Fibroblast of lung (primary cell): ENCODE data around the gene OR2T4. TPM values are rescaled to one million over a fixed set of nuclear protein-coding genes. Genes with fewer than 3 reads are reported as not detected.

Experiments used
- DNase-seq, 2 donors: peaks; one replicate each; pipeline versions ENCODE4 v3.0.0 to v3.0.0-alpha.2; 2010; ENCODE audit warnings: low read depth in 2 of 2
- H2AFZ ChIP-seq: 2 replicates; pipeline ENCODE4 v1.5.1; 2012; ENCODE audit warnings: low read length, control low read depth, inconsistent platforms
- H3K27ac ChIP-seq: 2 replicates; pipeline ENCODE4 v1.5.1; 2011; ENCODE audit warnings: low read length, control low read depth; ENCODE audit not compliant: insufficient read depth
- H3K27me3 ChIP-seq: 2 replicates; pipeline ENCODE4 v1.5.1; 2011; ENCODE audit warnings: mild to moderate bottlenecking, low read length; ENCODE audit not compliant: control insufficient read depth, insufficient read depth
- H3K36me3 ChIP-seq: 2 replicates; pipeline ENCODE4 v1.5.1; 2011; ENCODE audit warnings: low read length; ENCODE audit not compliant: control insufficient read depth, insufficient read depth
- H3K4me1 ChIP-seq: 2 replicates; pipeline ENCODE4 v1.5.1; 2011; ENCODE audit warnings: low read length; ENCODE audit not compliant: control insufficient read depth, insufficient read depth; ENCODE audit errors: extremely low read depth
- H3K4me2 ChIP-seq: 2 replicates; pipeline ENCODE4 v1.5.1; 2011; ENCODE audit warnings: low read length, control low read depth; ENCODE audit not compliant: insufficient read depth; ENCODE audit errors: extremely low read depth
- H3K4me3 ChIP-seq, 4 experiments: fragments of 200-600 bp in 1 of 4; sonication (generic) in 1 of 4; replicated peaks in 1 of 4; 2 replicates each; pipeline ENCODE4 v1.5.1; 2011 to 2016; ENCODE audit warnings: low read length in 4 of 4, low read depth in 3 of 4, mild to moderate bottlenecking in 3 of 4, control low read depth in 2 of 4, inconsistent platforms in 1 of 4, mixed read lengths in 1 of 4; ENCODE audit not compliant: insufficient read depth in 1 of 4; ENCODE audit errors: control extremely low read depth in 1 of 4
- H3K79me2 ChIP-seq: 2 replicates; pipeline ENCODE4 v1.5.1; 2012; ENCODE audit warnings: mild to moderate bottlenecking, low read length, inconsistent platforms; ENCODE audit not compliant: control insufficient read depth, insufficient read depth
- H3K9ac ChIP-seq: 2 replicates; pipeline ENCODE4 v1.5.1; 2011; ENCODE audit warnings: mild to moderate bottlenecking, low read length, control low read depth; ENCODE audit not compliant: insufficient read depth
- H3K9me3 ChIP-seq: 2 replicates; pipeline ENCODE4 v1.5.1; 2012; ENCODE audit warnings: low read depth, low read length; ENCODE audit not compliant: control insufficient read depth, insufficient read depth
- H4K20me1 ChIP-seq: 2 replicates; pipeline ENCODE4 v1.5.1; 2011; ENCODE audit warnings: low read length; ENCODE audit not compliant: control insufficient read depth, insufficient read depth; ENCODE audit errors: extremely low read depth
- EZH2 ChIP-seq: IDR thresholded peaks from 2 replicates; pipeline ENCODE4 v1.5.1; 2012; ENCODE audit warnings: low read length, control low read depth, mild to moderate bottlenecking; ENCODE audit errors: missing control alignments
- polyA minus RNA-seq: library from RNA; depleted of rRNA, polyadenylated mRNA; stranded (reverse); fragments of >200 nt; gene quantifications from 2 replicates; pipeline ENCODE4 v1.2.3, GENCODE V29; 2011; ENCODE audit warnings: low replicate concordance
- polyA plus RNA-seq, 2 donors: library from polyadenylated mRNA; depleted of rRNA in 1 of 2; stranded (reverse) in 1 of 2; unstranded in 1 of 2; fragments of >200 nt; gene quantifications; 2 replicates each; pipeline ENCODE4 v1.2.1, GENCODE V29; 2011 to 2012; ENCODE audit warnings: missing spikeins in 1 of 2
- total RNA-seq: library from RNA; depleted of rRNA; stranded (reverse); fragments of >200 nt; gene quantifications from 2 replicates; pipeline ENCODE4 v1.2.1, GENCODE V29; 2014
- TF ChIP-seq, protein P1 (sequence below), 2 donors: IDR thresholded peaks in 1 of 2; conservative IDR thresholded peaks in 1 of 2; 1 replicate in 1 of 2; 2 replicates in 1 of 2; pipeline ENCODE4 v1.5.1; 2011 to 2012; ENCODE audit warnings: low read length in 2 of 2, control low read depth in 1 of 2, inconsistent platforms in 1 of 2, low read depth in 1 of 2, mild to moderate bottlenecking in 1 of 2

The OR2T4 gene
- total RNA-seq (not detected in 2 replicates), polyA plus RNA-seq (not detected in 2 replicates), polyA minus RNA-seq (not detected in 2 replicates)
- polyA plus RNA-seq (2012), result not detected in 2 replicates

DNA sequence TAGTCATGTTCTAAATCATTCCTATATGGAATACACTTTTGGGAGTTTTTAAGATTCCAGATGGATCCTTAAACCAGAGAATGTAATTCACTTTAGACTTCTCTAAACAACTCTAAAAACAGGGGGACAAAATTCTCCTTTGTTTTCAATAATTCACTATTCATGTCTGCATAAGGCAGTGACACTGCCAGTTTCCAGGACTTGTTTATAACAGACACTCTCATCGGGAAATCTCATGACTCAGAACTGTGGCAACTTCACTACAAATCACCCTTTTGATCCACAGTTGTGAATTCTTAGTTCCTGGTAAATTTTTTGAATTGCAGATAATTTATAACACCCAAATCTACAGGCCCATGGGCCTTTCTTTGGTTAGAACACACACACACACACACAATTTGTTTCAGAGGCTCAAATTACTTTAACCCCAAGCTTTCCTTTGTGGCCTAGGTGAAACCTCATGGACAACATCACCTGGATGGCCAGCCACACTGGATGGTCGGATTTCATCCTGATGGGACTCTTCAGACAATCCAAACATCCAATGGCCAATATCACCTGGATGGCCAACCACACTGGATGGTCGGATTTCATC is at the start of gene OR2T4:
Gene OR2T4 (plus strand): TSS at position 545 of the 595 bp plus-strand sequence. CDS start 0 bp downstream, at position 545.
- H3K27me3 ChIP-seq, result no peaks in the 10 kb centered on the region
- DNase-seq, result no peak
- H3K79me2 ChIP-seq, result no peaks in the 10 kb centered on the region
- no peak for TF ChIP-seq EZH2
- TF ChIP-seq, protein P1, sequence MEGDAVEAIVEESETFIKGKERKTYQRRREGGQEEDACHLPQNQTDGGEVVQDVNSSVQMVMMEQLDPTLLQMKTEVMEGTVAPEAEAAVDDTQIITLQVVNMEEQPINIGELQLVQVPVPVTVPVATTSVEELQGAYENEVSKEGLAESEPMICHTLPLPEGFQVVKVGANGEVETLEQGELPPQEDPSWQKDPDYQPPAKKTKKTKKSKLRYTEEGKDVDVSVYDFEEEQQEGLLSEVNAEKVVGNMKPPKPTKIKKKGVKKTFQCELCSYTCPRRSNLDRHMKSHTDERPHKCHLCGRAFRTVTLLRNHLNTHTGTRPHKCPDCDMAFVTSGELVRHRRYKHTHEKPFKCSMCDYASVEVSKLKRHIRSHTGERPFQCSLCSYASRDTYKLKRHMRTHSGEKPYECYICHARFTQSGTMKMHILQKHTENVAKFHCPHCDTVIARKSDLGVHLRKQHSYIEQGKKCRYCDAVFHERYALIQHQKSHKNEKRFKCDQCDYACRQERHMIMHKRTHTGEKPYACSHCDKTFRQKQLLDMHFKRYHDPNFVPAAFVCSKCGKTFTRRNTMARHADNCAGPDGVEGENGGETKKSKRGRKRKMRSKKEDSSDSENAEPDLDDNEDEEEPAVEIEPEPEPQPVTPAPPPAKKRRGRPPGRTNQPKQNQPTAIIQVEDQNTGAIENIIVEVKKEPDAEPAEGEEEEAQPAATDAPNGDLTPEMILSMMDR (conservative IDR thresholded peaks at IDR 0.05 in 1 of 2, IDR thresholded peaks at IDR 0.05 in 1 of 2; ENCODE audit: low read depth in 1 of 2, low read length in 2 of 2), result no peak
- H3K27ac ChIP-seq, result no peak within 1 kb of the TSS
- no peaks in the 10 kb centered on the region for H3K4me1 ChIP-seq
- no peaks in the 10 kb centered on the region for H4K20me1 ChIP-seq
- H3K9me3 ChIP-seq, result no peaks in the 10 kb centered on the region
- no peak within 1 kb of the TSS for H2AFZ ChIP-seq
- H3K4me3 ChIP-seq, result no peak within 1 kb of the TSS
- no peak within 1 kb of the TSS for H3K9ac ChIP-seq
- H3K4me2 ChIP-seq, result no peak within 1 kb of the TSS
- H3K36me3 ChIP-seq, result no peaks in the 10 kb centered on the region

DNA sequence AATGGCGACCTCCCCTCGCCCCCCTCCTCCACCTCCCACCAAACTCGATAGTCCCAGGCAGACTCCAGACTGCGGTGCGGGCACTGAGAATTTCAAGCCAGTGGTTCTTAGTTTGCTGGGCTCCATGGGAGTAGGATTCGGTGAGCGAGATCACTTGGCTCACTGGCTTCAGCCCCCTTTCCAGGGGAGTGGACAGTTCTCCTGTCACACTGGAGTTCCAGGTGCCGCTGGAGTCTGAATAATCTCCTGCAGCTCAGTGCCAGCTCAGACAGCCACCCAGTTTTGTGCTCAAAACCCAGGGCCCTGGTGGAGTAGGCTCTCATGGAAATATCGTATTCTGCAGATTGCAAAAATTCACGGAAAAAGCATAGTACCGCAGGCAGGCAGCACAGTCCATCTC is 44.7 kb upstream of the OR2T4 start:
- DNase-seq, result no peak
- no peak overlapping the region for H2AFZ ChIP-seq
- no peaks in the 10 kb centered on the region for H3K36me3 ChIP-seq
- H3K27me3 ChIP-seq, result no peaks in the 10 kb centered on the region
- TF ChIP-seq, protein P1 (conservative IDR thresholded peaks at IDR 0.05 in 1 of 2, IDR thresholded peaks at IDR 0.05 in 1 of 2; ENCODE audit: low read depth in 1 of 2, low read length in 2 of 2), result no peak
- TF ChIP-seq EZH2, result no peak
- no peak overlapping the region for H3K4me2 ChIP-seq
- no peaks in the 10 kb centered on the region for H3K4me1 ChIP-seq
- no peaks in the 10 kb centered on the region for H3K9me3 ChIP-seq
- no peak overlapping the region for H3K4me3 ChIP-seq
- no peaks in the 10 kb centered on the region for H3K79me2 ChIP-seq
- no peaks in the 10 kb centered on the region for H4K20me1 ChIP-seq
- no peak overlapping the region for H3K9ac ChIP-seq
- no peak overlapping the region for H3K27ac ChIP-seq

GRCh38 chr1:248324468-248324867 is 37.0 kb upstream of the OR2T4 start, which contains the start of gene OR2M7:
OR2M7 (minus strand) TSS chr1:248324568; CDS start chr1:248324568, 0 bp downstream.
- Histone ChIP-seq H3K27ac (no peak within 1 kb of the TSS), H3K9ac (no peak within 1 kb of the TSS), H3K4me1 (no peaks in the 10 kb centered on the region), H3K36me3 (no peaks in the 10 kb centered on the region), H3K27me3 (no peaks in the 10 kb centered on the region), H3K4me3 (no peak within 1 kb of the TSS), H2AFZ (no peak within 1 kb of the TSS), H3K79me2 (no peaks in the 10 kb centered on the region), H3K9me3 (no peaks in the 10 kb centered on the region), H3K4me2 (no peak within 1 kb of the TSS), H4K20me1 (no peaks in the 10 kb centered on the region)
- DNase-seq, result no peak
- TF ChIP-seq EZH2, result no peak
- TF ChIP-seq, protein P1 (conservative IDR thresholded peaks at IDR 0.05 in 1 of 2, IDR thresholded peaks at IDR 0.05 in 1 of 2; ENCODE audit: low read depth in 1 of 2, low read length in 2 of 2), result no peak
